ENCODE measurements around the gene SPTBN1.
"Not testable (repeated sequence)": the region's sequence is repeated elsewhere in the genome, so short reads cannot be mapped to it uniquely, and the experiment has no call there.

Gene SPTBN1

DNA sequence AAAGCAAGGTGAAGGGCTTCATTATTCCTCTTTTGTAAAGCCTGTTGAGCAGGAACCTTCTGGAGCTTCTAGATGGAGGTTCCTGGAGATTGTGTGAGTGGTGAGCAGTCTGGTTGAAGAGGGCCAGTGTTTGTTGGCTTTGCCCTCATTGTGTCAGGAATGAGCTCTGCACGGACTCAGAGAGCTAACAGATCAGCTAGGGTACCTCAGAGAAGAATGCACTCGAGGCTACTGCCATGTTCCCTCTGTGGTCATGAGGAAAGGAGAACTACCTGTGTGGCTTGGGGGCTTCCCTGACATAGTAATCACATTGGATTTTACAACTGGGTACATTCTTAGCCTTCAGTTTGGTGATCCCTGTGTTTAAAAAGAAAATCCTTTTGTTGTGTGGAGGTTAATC lies 46.6 kb downstream of the SPTBN1 start:
- DNase-seq (ENCODE audit: low read depth in 2 of 2), result no peak

GRCh38 chr2:54503192-54503591 lies 47.1 kb downstream of the SPTBN1 start:
- peak in 1 of 2 donors; percentile 19 for DNase-seq (ENCODE audit: low read depth in 2 of 2)

DNA sequence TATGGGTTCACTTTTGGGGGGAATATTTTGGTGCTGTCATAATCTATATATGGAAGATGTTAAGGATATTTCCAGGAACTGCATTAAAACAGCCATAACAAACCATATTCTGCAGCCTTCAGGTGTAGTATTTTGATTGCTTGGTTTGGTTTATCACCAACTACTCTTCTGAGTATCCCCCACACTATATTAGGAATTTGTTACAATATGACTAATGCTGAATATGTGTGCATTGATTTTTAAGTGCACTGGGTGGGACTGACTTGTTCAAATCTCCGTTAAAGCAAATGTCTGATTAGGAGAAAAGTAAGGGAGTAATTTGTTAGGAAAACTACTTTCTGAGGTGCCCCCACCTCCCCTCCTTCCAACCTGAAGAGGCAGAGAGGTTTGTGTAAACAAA lies 47.7 kb downstream of the SPTBN1 start:
- no peak for DNase-seq (ENCODE audit: low read depth in 2 of 2)

DNA sequence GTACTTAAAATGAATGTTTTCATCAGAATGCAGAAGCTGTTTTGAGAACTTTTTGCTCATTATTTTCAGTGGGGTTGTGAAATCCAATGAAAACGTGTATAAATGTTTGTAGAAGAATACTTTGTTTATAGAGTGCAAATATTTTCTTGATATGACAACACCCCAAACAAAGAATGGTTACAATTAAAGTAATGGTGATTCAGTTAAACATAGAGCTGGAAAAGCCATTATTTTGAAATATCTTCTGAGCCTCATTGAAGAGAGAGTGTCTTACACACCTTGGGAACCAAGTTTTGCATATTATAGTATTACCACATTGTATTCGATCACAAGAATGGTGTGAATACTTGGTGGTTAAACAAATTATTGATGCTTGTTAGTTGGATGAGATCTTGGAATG lies 48.7 kb downstream of the SPTBN1 start:
- DNase-seq (ENCODE audit: low read depth in 2 of 2), result no peak

- no peak for DNase-seq (ENCODE audit: low read depth in 2 of 2)
Measured at GRCh38 chr2:54508541-54508940, 52.4 kb downstream of the SPTBN1 start.

DNA sequence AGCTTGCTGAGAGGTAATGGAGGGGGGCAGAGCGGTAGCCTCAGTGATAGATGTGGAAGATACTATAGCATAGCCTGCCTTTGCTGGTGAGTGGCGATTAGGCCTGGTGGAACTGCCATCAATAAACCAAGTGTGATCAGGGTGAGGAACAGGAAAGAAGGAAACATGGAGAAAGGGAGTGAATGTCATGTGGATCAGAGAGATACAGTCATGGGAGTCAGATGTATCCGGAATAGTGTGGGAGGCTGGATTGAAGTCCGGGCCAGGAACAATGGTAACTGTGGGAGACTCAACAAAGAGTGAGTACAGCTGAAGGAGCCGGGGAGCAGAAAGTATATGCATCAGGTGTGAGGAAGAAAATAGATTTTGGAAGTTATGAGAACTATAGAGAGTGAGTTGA lies 52.9 kb downstream of the SPTBN1 start:
- not testable (repeated sequence) for DNase-seq (ENCODE audit: low read depth in 2 of 2)

- no peak for DNase-seq (ENCODE audit: low read depth in 2 of 2)
Measured at GRCh38 chr2:54510916-54511315, 54.8 kb downstream of the SPTBN1 start.

GRCh38 chr2:54512183-54512582 lies 56.1 kb downstream of the SPTBN1 start:
- DNase-seq (ENCODE audit: low read depth in 2 of 2), result no peak

- DNase-seq (ENCODE audit: low read depth in 2 of 2), result no peak
Measured at GRCh38 chr2:54512663-54513362, 56.7 kb downstream of the SPTBN1 start.

DNA sequence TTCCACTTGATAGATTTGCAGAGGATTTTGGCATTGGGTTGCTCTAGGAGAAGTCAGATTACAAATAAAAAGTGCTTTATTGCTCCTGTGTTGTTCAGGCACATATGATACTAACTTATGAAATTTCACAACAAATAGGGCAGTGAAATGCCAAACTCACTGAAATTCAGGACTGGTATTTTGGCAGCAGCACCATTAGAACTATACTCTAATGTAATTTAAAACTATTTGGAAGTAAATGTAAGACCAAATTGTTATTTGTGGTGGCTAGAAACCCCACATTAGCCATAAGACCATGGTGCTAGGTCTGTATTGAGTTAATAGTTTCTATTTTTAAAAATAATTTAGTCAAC lies 57.2 kb downstream of the SPTBN1 start:
- DNase-seq (ENCODE audit: low read depth in 2 of 2), result no peak

DNA sequence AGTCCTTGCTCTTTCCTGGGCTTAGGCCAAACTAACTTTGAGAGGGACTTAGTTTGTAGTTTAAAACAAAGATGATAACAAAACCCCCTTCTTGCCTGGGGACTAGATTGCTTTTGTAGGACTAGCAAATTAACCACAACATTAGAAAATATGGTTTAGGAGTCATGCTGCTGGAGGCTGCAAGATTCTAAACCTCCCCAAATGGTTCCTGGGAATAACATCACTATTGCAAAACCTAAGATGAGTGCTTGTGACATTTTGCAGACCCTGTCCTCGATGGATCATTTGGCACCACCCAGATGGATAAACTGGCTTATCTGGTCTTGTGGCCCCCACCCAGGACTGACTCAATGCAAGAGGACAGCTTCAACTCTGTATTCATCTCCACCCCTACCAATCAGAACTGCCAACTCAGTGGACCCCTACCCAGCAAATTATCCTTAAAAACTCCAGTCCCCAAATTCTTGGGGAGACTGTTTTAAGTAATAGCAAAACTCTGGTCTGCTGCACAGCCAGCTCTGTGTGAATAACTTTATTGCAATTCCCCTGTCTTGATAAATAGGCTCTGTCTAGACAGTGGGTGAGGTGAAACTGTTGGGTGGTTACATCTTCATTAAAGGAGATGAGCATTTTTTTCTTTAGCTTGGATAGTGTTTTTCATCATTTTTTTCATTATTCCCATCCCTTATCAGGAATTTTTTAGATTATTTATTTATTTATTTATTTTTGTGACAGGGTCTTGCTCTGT lies 58.9 kb downstream of the SPTBN1 start:
- no peak for DNase-seq (ENCODE audit: low read depth in 2 of 2)

- DNase-seq (ENCODE audit: low read depth in 2 of 2), result no peak
Measured at GRCh38 chr2:54516842-54517241, 60.7 kb downstream of the SPTBN1 start.

GRCh38 chr2:54518016-54518415 lies 61.9 kb downstream of the SPTBN1 start:
- not testable (repeated sequence) for DNase-seq (ENCODE audit: low read depth in 2 of 2)

GRCh38 chr2:54518430-54518829 lies 62.3 kb downstream of the SPTBN1 start:
- no peak for DNase-seq (ENCODE audit: low read depth in 2 of 2)

- no peak for DNase-seq (ENCODE audit: low read depth in 2 of 2)
Measured at GRCh38 chr2:54519841-54520459, 63.8 kb downstream of the SPTBN1 start.

DNA sequence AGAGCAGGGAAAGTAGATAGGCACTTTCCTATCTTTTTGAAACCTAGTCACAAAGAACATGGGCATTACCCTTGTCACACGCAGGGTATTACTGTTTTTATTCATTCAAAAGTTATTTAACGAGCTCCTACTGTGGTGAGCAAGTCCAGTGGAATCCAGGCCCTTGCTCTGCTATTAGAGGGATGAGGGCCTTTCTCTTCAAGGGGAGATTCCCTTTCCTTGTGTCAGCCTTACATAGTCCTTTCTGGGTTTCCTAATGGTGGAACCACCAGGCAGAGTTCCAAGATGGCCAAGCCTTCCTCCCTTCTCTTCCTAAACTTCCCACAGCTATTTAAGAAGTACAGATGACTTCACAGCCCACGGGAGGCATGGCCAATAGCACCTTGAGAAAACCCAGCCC lies 64.6 kb downstream of the SPTBN1 start:
- no peak for DNase-seq (ENCODE audit: low read depth in 2 of 2)

DNA sequence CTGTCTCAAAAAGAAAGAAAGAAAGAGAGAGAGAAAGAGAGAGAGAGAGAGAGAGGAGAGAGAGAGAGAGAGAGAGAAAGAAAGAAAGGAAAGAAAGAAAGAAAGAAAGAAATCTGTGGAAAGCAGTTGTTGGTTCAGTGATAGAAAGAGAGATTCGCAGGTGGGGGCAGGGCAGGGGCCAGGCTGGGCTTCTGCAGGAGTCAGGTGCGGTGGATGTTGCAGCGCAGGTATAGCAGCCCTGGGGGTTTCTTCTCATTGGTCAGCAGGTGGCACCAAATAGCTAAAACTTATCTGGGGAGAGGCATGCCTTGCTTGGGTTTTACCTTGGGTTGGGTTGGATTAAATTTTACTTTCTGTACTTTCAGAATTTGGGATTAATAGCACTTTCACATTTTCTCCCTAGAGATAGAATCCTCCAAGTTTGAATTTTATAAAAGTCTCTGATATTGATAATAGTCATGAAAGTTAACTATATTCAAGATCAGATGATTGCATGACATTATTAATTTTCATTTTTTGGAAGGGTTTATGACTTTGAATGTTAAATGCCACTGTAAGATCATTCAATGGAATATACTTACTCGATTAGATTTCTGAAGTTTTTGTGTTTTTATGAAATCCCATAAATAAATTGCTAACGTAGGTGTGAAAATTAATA lies 66.6 kb downstream of the SPTBN1 start:
- DNase-seq (ENCODE audit: low read depth in 2 of 2), result peak in 1 of 2 donors; percentile 10

DNA sequence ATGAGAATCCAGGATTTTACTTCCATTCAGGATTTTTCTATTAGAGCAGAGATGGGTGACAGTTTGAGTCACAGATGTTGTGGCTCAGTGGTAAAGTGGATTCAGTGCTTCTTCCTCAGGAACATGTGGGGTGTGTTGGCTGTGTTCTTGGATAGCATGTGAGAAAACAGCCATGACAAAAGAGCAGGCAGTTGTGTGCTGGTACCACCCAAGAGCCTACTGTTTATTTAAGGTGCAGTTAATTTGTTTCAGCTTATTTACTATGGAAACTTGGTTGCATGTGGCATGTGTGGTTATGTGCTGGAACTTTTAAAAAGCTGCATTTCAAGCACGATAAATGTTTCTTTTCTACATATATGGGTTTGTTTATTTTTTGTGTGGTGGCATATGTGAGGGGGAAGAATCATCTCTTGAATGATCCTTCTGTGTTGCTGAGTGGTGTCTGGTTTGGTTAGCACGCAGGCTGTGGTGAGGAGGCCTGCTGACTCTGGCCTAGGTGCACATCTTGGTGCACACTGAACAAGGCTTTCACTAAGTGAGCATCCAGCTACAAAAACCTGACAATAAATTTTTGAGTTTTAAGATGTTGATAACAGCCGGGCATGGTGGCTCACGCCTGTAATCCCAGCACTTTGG lies 67.3 kb downstream of the SPTBN1 start:
- no peak for DNase-seq (ENCODE audit: low read depth in 2 of 2)

DNA sequence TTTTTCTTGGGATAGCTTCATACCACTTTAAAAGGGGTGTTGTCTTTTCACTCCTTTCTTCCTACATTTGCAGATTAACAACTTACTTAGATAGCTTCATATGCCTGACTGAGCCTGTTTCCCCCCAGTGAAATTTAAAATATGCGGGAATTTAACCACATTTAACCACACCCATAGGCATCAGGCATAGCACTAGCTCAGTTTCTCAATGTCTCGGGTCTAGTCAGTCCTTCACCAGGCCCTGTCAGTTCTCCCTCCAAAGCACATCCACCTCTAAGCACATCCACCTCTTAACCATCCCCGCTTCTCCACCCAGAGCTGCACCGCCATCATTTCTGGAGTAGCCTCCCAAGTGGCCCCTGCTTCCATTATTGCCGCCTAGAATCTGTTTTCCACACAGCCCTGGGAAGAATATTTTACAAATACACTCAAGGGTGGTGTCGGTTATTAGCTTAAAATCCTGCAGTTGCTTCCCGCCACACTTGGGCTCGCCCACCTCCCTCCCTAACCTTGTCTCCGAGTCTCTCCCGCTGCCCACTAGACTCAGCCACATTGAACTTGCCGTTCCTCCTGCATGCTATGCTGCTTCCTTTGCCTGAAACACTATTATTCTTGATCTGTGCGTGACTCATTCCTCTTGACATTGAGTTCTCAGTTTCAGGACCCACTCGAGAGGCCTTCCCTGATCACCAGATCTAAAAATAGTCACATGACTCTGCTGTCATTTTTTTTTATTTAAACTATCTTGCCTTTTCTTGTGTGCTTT lies 68.3 kb downstream of the SPTBN1 start:
- DNase-seq (ENCODE audit: low read depth in 2 of 2), result peak; percentile 4 to 9

DNA sequence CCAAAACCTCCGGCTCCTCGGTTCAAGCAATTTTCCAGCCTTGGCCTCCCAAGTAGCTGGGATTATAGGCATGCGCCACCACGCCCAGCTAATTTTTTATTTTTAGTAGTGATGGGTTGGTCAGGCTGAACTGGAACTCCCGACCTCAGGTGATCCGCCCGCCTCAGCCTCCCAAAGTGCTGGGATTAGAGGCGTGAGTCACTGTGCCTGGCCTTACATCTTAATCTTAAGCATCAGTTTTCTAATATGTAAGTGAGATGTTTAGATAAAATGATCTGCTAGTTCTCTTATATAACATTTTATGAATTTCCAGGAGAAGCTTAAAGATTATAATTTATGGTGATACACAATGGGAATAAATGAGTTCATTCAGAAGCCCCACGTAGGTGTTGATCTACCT lies 69.2 kb downstream of the SPTBN1 start:
- DNase-seq (ENCODE audit: low read depth in 2 of 2), result no peak

DNA sequence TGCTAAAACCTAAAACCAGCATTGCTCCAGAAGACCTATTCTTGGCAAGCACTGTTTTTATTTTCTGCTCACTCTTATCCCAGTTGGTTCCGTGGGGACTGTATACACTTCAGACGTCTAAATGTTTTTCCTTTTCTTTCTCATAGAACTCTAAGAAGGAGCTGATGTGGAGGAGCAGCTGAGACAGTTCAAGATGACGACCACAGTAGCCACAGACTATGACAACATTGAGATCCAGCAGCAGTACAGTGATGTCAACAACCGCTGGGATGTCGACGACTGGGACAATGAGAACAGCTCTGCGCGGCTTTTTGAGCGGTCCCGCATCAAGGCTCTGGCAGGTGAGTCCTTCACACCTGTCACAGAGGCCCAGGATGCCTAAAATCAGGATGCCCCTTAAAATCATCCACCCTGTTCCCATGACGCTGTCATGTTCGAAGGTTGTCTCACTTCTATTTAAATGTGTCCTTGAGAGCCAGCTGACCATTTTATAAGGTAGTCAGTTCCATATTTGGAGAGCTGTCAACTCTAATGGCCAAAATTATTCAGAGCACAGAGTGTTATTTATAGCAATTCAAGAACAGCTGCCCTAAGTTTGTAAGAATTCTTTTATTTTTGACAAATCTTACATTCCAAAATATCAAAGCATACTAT lies 70.2 kb downstream of the SPTBN1 start:
- no peak for DNase-seq (ENCODE audit: low read depth in 2 of 2)
